Thyroid gland (tissue), 4 donors: ENCODE measurements around the gene PCNX1.

Experiments used
- CTCF ChIP-seq, 6 experiments: fragments of 200-600 bp in 3 of 6; fragments of 450-650 bp in 3 of 6; sonication (generic) in 3 of 6; IDR thresholded peaks; one replicate each; pipeline ENCODE4 v1.5.1; 2016 to 2019; ENCODE audit warnings: antibody characterized with exemption in 6 of 6, mild to moderate bottlenecking in 2 of 6, inconsistent platforms in 1 of 6, moderate library complexity in 1 of 6
- POLR2A ChIP-seq, 2 donors: fragments of 450-650 bp; IDR thresholded peaks; one replicate each; pipeline ENCODE4 v1.6.1; 2017; ENCODE audit warnings: antibody characterized with exemption in 2 of 2, mild to moderate bottlenecking in 2 of 2, moderate library complexity in 1 of 2

DNA sequence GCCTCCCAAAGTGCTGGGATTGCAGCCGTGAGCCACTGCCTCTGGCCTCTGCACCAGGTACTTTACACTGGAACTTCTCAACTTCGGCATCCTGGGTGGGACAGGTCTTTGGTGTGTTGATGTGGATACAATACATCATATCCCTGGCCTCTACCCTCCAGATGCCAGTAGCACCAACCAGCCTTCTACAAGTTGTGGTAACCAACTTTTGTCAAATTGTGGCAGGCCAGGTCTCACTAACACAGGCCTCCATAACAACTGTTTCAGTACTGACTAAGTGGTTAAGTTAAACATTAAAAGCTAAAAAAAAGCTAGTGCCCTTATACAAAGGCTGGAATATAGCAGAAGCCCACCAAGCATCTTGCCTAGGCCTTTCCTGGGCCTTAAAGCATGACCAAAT is 232.9 kb downstream of the PCNX1 start:
- TF ChIP-seq CTCF (IDR thresholded peaks at IDR 0.05) (no peak), POLR2A (IDR thresholded peaks at IDR 0.05) (no peak)
